Measurements from ENCODE around the gene GPHN. TPM values are rescaled to one million over a fixed set of nuclear protein-coding genes. Genes with fewer than 3 reads are reported as not detected.

GPHN gene
- total and polyA plus RNA-seq, 11 donors, result 15.2 to 37.1 (median 30.1) TPM

DNA sequence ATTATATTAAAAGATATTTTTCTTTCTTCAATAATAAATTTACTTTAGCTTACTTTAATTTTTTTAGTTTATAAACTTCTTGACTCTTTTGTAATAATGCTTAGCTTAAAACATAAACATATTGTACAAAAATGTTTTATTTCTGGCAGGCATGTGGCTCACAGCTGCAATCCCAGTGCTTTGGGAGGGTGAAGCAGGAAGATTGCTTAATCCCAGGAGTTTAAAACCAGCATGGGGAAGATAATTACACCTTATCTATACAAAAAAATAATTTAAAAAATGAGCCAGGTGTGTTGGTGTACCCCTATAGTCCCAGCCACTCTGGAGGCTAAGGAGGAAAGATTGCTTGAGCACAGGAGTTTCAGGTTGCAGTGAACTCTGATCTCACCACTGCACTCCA, 120.7 kb downstream of the GPHN start:
- TF ChIP-seq POLR2A (IDR thresholded peaks at IDR 0.05), result no peak
- TF ChIP-seq, protein P1, sequence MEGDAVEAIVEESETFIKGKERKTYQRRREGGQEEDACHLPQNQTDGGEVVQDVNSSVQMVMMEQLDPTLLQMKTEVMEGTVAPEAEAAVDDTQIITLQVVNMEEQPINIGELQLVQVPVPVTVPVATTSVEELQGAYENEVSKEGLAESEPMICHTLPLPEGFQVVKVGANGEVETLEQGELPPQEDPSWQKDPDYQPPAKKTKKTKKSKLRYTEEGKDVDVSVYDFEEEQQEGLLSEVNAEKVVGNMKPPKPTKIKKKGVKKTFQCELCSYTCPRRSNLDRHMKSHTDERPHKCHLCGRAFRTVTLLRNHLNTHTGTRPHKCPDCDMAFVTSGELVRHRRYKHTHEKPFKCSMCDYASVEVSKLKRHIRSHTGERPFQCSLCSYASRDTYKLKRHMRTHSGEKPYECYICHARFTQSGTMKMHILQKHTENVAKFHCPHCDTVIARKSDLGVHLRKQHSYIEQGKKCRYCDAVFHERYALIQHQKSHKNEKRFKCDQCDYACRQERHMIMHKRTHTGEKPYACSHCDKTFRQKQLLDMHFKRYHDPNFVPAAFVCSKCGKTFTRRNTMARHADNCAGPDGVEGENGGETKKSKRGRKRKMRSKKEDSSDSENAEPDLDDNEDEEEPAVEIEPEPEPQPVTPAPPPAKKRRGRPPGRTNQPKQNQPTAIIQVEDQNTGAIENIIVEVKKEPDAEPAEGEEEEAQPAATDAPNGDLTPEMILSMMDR (IDR thresholded peaks at IDR 0.05), result no peak
- intact Hi-C loops (cut with DNase I), result loop anchor here in 6 of 10 donors (5.0 to 10.0 kb wide), 4 partner anchors 34 to 489 kb away; no protein-coding TSS in a partner anchor
- DNase-seq (no peak), ATAC-seq (no peak)
- Histone ChIP-seq H3K9me3 (peaks cover 0 to 2% (median 0%) of the 10 kb centered on the region in 12 donors), H3K27ac (no peak overlapping the region), H3K4me3 (no peak overlapping the region), H3K4me1 (peaks cover 0 to 15% (median 6%) of the 10 kb centered on the region in 12 donors), H3K27me3 (no peaks in the 10 kb centered on the region), H3K36me3 (no peaks in the 10 kb centered on the region)

DNA sequence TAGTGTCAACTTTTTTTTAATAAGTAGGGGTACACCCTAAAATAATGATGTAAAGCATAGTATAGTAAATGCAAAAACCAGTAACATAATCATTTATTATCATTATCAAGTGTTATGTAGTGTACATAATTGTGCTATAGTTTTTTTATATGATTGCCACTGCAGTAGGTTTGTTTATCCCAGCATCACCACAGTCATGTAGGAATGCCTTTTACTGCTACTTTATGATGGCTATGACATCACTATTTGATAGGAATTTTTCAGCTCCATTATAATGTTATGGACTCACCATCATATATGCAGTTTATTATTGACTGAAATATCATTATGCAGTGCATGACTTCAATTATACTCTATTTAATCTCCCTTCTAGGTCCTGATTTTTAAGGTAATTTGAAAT, 121.6 kb downstream of the GPHN start:
- Histone ChIP-seq H3K4me1 (peaks cover 0 to 11% (median 2%) of the 10 kb centered on the region in 12 donors), H3K9me3 (peaks cover 0 to 8% (median 0%) of the 10 kb centered on the region in 12 donors), H3K27me3 (no peaks in the 10 kb centered on the region), H3K27ac (no peak overlapping the region), H3K36me3 (no peaks in the 10 kb centered on the region), H3K4me3 (no peak overlapping the region)
- DNase-seq, result no peak
- no peak for TF ChIP-seq POLR2A (IDR thresholded peaks at IDR 0.05)
- TF ChIP-seq, protein P1 (IDR thresholded peaks at IDR 0.05), result no peak
- intact Hi-C loops (cut with DNase I), result loop anchor here in 6 of 10 donors (5.0 to 10.0 kb wide), 4 partner anchors 33 to 488 kb away; no protein-coding TSS in a partner anchor
- no peak for ATAC-seq

DNA sequence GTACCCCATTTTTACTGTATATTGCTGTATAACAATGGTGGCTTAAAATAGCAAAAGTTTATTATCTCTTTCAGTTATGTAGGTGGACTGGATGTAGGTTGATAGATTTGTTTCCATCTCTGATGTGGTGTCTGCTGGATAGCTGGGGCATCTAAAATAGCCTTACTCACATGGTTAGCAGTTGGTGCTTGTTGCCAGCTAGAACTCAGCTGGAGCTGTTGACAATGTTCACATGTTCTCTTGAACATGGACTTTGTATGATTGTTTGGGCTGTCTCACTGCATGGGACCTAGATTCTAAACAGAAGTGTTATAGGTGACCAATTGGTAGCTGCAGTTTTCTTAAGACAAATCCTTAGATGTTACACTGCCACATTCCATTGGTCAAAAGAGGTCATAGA, 126.9 kb downstream of the GPHN start:
- ATAC-seq (peak; percentile 53 to 80 (median 62)), DNase-seq (no peak)
- intact Hi-C loops (cut with DNase I), result no loop called here
- Histone ChIP-seq H3K4me1 (peaks cover 0 to 15% (median 0%) of the 10 kb centered on the region in 12 donors), H3K27ac (no peak overlapping the region), H3K9me3 (peaks cover 0 to 8% (median 0%) of the 10 kb centered on the region in 12 donors), H3K27me3 (no peaks in the 10 kb centered on the region), H3K36me3 (no peaks in the 10 kb centered on the region), H3K4me3 (no peak overlapping the region)
- TF ChIP-seq POLR2A (IDR thresholded peaks at IDR 0.05), result no peak
- TF ChIP-seq, protein P1 (IDR thresholded peaks at IDR 0.05), result no peak

DNA sequence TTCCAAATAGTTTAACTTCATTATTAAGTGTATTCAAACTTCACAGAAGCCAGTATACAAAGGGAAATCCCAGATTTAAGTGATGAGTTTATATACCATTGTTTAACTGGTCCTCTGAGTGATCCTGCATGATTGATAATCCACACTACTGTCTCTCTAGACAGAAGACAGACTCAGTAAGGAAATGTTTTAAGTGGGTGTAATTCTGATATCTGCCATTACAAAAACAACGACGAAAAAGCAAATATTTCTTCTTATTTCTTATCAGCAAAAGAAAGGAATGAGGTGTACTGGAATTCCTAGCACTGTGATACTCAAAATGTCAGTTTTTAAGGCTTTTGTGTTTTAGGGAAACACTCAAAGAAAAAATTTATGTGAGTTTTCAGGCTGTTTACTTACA, 127.5 kb downstream of the GPHN start:
- intact Hi-C loops (cut with DNase I), result no loop called here
- WGBS, 4 donors, result 20 to 30% (median 25%) methylated on average over 2 of the region's 2 CpGs
- H3K27me3 ChIP-seq, result no peaks in the 10 kb centered on the region
- no peaks in the 10 kb centered on the region for H3K36me3 ChIP-seq
- H3K4me1 ChIP-seq, result peaks cover 0 to 15% (median 0%) of the 10 kb centered on the region in 12 donors
- H3K27ac ChIP-seq, result no peak overlapping the region
- H3K9me3 ChIP-seq, result peaks cover 0 to 8% (median 0%) of the 10 kb centered on the region in 12 donors
- ATAC-seq (no peak), DNase-seq (no peak)
- no peak overlapping the region for H3K4me3 ChIP-seq
- TF ChIP-seq POLR2A (IDR thresholded peaks at IDR 0.05), result no peak
- TF ChIP-seq, protein P1 (IDR thresholded peaks at IDR 0.05), result no peak

Measured in heart left ventricle (tissue), 16 donors.